ELF-1 (cell line): ENCODE results near the gene SLC6A3.

ENCODE experiments used
- DNase-seq: peaks from one replicate; pipeline ENCODE4 v3.0.0-alpha.2; 2016; ENCODE audit warnings: low read depth, low spot score

The SLC6A3 gene

DNA sequence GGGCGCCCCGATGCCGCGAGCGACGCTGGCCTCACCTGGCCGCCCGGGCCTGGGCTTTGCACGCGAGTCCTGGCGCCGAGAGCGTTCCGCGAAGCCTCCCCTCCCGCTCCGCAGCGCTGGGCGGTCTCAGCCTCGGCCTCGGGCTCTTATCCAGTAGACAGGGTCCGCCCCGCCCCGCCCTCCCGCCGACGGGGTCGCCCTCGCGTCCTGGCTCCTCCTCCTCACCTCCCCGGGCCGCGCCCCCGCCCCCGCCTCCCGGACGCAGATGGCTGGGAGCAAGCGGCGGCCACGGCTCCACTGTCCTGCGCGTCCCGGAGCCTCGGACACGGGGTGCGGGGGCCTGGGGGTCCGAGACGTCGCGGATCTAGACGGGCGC is at the start of gene SLC6A3:
Gene SLC6A3, minus strand, starts transcription at position 128 of the 376 bp plus-strand sequence. CDS start 2,243 bp downstream, outside the sequence.
- DNase-seq, result peak; percentile 67

DNA sequence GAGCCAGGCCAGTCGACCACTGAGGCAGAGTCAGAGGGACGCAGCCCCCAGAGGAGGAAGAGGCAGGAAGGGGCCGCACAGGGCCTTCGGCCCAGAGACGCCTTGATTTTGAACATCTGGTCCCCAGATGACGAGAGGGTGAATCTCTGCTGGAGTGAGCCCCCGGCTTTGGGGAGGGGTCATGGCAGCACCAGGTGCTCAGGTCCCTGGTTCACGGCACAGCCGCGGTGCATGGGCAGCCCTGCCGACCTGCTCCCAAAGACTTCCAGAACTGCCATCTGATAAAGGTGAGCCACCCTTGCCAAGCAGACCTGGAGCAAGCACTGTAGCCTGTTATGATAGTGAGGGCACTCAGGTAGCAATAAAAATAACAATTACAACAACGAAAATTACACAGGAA is 48.7 kb upstream of the SLC6A3 start:
- DNase-seq, result no peak

DNA sequence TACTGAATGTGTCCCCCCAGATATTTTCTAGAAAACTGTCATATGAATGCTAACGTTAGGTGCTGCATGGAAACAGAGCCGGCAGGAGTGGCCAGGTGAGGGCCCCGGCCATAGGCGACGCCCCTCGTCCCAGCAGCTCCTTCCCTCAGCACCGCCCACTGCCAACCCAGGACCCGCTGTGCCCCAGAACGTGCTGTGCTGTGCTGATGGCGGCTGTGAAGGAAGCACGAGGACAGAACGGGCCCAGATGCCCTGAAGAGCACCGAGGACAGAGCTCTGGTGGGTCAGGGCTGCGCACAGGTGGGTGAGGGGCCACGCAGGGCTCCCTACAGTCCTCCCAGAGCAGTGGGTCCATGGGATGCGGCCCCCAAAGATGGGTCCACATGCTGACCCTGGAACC is 48.2 kb upstream of the SLC6A3 start:
- DNase-seq, result no peak

DNA sequence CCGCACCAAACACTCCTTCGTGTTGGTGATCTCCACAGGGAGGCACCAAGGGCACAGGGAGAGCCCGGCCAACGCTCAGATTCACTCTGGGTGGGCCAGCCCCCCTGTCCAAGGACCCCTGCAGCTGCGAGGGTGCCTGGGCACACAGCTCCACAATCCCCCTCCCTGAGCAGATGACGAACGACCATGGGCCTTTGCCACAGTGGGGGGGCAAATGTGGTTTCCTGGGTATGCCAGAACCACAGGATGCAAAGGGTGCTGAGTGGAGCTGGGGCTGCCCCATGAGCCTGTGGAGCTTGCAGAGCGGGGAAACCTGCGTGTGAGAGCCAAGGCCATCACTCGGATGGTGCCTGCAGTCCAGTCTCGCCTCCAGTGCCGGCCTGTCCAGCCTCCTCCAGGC is 47.5 kb upstream of the SLC6A3 start:
- no peak for DNase-seq

DNA sequence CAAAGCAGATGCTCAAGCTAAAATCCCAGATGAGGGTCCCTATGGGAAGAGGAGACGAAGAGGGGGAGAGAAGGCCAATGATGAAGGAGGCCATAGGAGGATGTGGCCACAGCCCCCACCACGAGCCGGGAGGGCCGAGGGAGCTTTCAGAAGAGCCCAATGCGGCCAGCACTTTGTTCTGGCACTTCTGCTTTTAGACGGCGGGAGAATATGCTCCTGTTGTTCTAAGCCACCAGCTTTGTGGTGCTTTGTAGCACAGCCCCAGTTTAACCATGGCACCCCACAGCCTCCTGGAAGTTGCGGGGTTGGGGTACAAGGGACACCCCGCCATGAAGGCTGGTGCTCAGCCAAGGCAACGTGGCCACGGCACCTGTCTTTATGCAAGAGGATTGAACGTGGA is 45.1 kb upstream of the SLC6A3 start:
- DNase-seq, result no peak

DNA sequence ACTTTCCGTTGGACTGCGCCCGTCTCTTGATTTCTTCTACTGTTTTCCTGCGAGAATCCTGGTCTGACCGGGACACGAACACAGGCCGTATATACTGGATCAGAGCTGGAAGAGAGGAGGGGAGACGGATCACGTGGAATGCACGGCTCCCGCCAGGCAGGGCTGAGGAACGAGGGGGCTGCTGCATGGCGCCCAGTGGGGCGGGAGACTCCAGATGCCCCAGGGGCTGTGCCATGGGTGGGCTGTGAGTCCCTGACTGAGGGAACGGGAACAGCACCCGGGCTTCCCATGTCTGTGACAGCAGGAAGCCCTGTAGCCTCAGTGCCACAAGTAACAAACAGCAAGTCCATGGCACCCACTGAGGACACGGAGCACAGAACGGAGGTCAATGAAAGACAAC is 44.5 kb upstream of the SLC6A3 start:
- no peak for DNase-seq

DNA sequence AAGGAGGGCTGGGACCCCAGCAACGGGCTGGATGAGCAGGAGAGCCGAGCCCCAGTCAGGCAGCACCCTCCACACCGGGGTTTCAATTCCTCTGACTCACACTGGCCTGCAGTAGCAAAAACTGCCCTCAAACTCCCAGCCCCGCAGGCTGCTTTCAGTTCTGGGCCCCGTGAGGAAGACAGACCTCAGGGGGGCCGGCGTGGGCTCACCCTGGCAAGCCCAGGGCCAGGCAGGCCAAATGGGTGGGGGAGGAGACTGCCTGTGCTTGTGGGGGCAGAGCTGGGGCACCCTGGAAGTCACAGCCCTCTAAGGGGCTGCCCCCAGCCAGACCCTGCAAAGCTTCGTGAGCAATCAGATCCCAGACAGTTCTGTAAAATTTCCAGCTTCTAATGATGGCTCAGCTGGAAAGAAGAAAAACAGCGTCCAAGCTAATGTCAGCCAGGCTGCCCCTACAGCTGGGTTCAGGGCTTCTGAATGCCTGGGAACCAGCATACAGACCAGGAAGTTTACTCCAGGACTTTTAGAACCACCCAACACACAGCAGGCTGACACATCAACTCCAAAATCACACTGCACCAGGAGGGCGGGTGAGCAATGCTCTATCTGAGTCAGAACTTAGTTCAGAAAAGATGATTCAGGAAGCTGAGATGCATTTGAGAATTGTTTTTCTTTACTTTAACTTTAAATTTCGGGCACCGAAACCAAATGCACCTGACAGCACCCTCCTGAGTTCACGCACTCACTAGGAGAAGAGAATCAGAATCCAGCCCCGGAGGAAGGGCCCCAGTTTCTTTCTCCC is 43.8 kb upstream of the SLC6A3 start:
- no peak for DNase-seq

DNA sequence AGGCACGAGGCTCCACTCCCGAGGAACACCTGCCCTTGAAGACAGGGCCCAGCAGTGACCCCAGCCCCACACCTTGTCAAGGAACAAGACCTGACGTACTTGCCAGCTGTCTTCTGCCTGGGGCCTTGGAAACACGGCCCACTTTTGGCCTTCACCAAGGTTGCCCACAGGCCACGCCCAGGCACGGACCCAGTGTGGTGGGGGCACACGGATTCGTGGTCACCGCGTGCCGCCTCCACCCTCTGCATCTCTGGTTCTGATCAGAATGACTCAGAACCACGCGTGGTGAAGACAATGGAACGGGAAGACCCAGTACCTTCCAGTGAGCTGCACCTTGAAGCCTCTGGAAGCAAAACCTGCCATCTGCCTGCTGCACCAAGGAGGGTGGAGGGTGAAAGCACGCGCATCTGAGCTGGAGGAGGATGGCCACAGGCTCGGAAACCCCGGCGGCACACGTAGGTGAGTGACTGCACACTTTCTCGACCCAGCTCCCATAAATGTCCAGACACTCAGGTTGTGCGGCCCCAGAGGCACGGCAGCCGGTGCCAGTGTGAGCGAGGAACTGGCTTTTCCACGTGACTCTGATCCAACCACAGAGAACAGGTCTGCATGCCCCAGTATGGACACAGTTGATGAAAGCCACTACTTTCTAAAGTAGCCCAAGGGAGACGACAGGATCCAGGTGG is 42.0 kb upstream of the SLC6A3 start:
- no peak for DNase-seq

DNA sequence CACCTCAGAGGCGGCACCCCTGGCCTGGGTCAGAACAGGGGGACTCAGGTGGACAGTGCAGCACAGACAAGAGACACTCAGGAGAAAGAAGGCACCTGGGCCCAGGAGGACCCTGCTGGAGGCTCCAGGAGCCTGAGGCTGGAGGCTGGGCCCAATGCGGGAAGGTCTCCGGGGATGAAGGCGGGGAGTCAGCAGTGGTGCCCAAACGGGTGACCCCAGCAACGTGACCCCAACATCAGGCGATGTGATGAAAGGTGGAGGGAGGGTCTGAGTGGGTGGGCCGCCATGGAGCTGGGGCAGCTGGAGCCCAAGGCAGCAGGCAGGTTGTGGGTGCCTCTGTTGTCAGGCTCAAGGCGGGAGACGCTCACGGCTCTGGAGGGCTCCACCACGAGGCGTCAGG is 41.0 kb upstream of the SLC6A3 start:
- DNase-seq, result no peak

DNA sequence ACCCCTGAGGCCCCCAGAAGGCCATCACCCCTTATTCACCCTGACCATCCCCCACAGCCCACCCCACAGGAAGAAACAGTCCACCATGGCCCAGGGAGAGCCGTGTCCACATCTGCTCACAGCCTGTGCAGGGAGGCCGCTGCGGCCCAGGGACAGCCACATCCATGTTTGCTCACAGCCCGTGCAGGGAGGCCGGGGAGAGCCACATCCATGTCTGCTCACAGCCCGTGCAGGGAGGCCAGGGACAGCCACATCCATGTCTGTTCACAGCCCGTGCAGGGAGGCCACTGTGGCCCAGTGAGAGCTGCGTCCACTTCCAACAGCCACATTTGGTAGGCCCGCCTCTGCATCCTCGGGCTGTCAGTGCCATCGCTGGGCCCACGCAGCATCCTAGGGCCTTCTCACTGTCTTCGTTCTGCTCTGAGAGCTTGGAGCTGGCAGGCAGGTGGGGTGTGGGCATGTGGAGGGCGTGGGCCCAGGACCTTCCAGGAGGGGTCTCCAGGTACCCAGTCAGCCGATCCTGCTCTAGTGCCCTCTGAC is 40.4 kb upstream of the SLC6A3 start:
- DNase-seq, result no peak

DNA sequence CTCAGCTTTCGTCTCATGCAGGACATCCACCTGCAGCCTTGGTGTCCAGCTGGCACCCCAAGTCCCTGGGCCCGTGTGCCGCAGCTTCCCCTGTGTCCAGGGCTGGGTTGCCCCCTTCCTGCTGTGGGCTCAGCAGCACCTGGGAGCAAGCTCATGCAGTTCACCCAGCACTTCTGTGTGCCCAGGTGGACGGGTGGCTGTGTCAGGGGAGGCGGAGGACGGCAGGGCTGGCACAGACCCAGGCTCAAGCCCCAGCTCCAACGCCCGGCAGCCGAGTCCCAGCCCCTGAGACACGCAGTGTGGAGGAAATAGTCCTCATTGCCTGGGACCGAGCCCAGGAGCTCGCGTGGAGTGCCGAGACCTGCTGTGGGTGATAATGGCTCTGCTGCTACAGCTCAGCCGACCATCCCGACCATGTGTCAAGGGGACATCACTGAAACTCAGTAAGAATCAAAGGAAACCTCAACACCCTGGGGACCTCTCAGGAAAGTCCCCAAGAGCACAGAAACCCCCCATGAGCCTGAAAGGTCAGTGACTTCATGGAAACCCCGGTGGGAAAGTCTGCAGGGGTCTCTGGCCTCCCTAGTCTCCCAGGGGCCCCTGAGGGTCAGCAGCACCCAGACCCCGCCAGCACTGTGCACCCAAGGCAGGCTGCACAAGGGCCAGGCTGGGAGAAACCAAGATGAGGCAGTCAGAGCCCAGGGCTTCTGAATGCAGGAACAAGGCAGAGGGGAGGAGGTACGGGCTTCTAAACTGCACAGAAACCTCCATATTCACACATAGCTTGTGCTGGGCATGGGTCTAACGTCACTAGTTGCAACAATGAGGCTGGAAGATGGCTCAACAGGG is 39.7 kb upstream of the SLC6A3 start:
- no peak for DNase-seq

DNA sequence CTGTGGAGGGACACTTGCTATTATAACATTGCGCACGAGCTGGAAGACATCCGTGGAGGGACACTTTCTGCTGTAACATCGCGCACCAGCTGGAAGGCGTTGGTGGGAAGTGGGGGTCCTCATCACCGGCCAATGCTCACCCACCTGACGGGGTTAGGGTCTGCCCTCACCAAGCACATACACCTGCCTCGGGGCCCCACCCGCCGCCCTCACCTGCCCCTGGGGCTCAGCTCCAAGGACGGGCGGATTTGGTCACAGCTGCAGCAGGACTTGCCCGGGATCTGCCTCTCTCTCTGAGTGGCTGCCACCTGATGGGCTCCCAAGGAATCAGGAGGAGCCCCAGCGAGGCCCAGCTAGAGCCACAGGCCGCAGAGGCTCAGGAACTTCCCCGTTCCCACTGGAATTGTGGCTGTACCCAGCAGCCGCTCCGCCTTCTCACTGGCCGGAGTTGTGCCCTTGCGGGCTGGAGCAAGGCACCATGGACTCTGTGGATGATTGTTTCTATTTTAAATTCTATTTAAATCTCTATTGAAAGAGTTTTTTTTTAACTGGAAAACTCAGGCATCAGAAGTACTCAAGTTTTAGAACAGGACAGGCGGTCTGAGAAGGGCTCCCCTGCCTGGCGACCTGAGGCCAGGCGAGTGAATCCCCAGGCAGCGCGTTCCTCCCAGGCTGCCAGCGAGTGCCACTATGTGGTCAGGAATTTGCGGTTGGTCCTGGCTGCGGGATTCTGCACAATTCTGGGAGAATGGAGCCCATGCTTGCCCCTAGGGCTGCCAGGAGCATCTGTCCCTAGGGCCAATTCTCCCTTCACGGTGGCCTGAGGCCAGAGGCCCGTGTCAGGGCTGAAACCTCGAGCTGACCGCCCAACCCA is 38.9 kb upstream of the SLC6A3 start:
- DNase-seq, result no peak

DNA sequence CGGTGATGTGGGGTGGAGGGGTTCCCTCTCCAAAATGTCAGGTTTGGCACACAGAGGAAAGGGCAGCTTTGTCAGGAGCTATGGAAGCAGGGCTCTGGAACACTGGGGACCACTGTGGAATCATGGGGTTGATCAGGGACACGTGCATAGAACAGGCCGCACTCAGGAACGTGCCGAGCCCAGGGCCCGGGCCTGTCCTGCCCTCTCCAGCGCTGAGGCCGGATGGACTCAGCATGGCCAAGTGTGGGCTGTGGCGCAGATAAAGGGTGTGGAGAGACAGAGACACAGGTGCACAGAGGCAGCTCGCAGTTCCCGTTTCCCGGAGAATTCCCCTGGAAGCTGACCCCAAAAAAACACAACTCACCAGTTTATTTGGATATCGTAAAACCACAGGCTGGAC is 37.8 kb upstream of the SLC6A3 start:
- no peak for DNase-seq

DNA sequence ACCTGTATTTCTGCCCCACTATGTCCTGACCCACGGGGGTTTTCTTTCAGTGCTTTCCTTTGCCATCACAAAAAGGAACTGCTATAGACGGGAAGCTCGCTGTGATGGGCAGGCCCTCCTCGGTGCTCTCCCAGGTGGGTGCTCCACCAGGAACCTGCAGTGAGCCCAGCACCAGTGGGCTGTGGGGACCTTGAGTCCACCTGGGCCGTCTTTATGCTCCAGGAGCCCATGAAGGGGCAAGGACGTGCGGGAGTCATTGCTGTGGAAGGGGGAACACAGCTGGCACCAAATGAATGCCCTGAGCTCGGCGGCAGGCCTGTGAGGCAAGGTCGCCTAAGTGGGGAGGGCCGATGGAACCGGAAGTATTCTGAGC is 36.7 kb upstream of the SLC6A3 start:
- no peak for DNase-seq

DNA sequence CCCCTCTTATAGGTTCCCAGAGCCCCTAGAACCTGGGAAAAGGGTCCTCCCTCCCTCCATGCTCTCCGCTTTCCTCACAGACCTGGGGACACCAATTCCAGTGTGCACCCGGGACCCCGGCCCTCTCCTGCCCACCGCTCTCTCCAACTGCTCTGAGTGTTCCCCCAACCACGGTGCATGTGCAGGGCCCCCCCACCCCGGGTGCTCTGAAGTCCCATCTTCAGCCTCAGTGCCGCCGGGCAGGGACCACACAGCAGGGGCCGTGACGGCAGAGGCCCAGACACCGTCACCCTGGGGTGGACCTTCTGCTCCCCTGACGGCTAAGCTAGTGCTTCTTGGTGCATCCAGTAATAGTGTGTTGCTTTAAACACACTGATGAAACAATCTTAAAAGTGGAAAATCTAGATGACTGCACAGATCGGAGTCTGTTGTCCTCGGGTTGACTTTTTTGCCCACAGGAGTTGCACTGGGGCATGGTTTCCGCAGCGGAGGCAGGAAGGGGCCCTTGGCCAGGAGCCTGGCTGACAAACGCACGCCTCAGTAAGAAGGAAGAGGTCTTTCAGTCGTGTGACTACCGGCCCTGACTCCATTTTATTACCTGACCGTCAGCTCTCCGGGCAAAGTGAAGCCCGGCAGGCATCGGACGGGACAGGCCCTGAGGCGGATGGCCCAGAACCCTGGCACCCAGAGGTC is 36.2 kb upstream of the SLC6A3 start:
- no peak for DNase-seq

DNA sequence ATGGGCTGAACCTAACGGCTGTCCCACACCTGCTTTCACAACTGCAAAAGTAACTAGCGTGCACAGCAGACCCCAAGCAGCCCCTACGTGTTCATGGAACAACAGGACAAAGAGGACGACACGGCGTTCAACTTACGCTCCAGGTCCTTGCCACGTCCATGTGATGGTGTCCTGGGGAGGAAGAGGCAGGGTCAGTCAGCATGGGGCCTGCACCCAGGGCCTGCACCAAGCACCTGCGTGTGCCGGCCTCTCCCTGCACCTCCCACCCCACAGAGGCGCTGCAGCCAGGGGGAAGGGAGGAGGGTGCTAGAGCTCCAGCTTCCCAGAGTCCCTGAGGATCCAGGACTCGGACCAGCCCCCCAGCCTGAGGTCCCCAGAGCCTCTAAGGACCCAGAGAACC is 35.6 kb upstream of the SLC6A3 start:
- no peak for DNase-seq

DNA sequence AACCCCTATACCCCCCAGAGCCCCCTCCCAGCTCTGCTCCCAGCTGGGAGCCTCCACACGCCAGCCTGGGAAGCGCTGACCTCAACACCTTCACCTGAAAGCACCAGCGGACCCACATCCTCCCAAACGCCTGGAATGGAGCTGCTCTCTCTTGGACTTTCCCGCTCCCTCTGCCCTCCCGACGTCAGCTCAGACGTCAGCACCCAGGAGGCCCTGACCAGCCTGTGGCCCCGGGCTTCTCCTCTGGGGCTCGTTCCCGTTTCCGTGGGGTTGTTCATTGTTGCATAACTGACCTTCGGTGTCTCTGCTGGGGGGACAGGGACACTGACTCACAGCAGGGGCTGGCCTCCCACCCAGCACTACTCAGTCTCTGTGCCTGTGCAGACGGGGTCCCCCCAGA is 35.0 kb upstream of the SLC6A3 start:
- DNase-seq, result no peak

DNA sequence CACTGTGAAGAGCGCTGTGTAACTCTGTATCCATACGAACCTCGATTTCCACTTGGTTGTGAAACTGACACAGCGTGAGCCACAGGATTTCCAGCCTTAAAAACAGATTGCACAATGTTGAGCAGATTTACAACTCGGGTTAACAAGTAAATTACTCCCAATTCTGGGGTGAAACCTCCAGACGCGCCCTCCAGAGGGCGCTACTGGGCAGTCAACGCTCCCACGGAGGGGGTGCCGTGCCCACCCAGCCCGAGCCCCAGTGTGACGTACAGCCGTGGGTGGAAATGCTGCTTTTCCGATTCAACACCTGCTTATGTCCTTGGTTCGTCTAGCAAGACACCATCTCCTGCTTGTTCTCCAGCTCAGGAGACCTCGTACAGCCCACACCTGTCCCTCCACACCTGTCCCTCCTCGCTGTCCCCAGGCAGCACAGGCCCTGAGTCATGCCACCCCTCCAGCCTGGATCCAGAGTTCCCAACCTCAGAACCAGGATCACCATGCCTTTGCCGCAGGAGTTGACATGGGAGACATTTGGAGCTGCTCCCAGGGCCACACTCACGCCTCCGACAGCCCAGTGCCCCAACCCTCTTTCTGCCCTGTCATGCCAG is 34.4 kb upstream of the SLC6A3 start:
- peak; percentile 61 for DNase-seq

DNA sequence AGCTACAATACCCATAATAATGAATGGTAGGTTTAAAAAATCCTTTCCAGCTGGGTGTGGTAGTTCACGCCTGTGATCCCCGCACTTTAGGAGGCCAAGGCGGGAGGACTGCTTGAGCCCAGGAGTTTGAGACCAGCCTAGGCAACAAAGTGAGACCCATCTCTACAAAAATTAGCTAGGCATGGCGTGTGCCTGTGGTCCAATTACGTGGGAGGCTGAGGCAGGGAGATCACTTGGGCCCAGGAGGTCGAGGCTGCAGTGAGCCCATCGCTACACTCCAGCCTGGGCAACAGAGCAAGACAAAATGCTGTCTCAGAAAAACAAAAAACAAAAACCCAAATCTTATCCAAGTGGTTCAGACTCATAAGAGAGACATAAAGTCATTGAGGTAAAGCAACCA is 33.8 kb upstream of the SLC6A3 start:
- no peak for DNase-seq
